ENCODE measurements around the gene HCFC1. TPM values are rescaled to one million over a fixed set of nuclear protein-coding genes. Genes with fewer than 3 reads are reported as not detected.

Gene HCFC1
- total and polyA plus RNA-seq, 2 of the 8 experiments (the other 6 are each of a cell fraction or from before 2014, with no cell fraction given): 24.9 to 117 TPM

- WGBS, 2 experiments (ENCODE audit: extremely low coverage in 1 of 2, insufficient coverage in 1 of 2, insufficient read length in 1 of 2, insufficient replicate concordance in 2 of 2, low coverage in 1 of 2, low lambda C conversion rate in 2 of 2, missing lambda C conversion rate in 1 of 2): 37% methylated on average over 6 of the region's 45 CpGs; no CpG with 5 or more reads in 1 of the 2 experiments
- ChIA-PET POLR2A (ENCODE audit: partially characterized antibody) (interaction anchor here (1.2 to 2.4 kb wide), 4 partner anchors 9 to 48 kb away, joined by 4 to 8 read pairs (median 6); partner anchors contain the start of gene HCFC1), CTCF (ENCODE audit: partially characterized antibody) (interaction anchor here (0.7 to 2.5 kb wide), 4 partner anchors 11 to 38 kb away, joined by 3 to 9 read pairs (median 5); no protein-coding TSS in a partner anchor)
- Histone ChIP-seq H3K4ac (replicated peaks; ENCODE audit: insufficient read length, low read depth, low read length) (no peak overlapping the region), H2BK20ac (ENCODE audit: low read length) (no peak overlapping the region), H4K5ac (ENCODE audit: insufficient read length, low read depth, low read length) (no peak overlapping the region), H3K9me3 (ENCODE audit: insufficient read depth in 2 of 2, low read depth in 1 of 2, low read length in 1 of 2) (no peaks in the 10 kb centered on the region), H3K79me2 (ENCODE audit: control insufficient read depth in 1 of 2, insufficient read depth in 2 of 2, low read length in 2 of 2) (no peaks in the 10 kb centered on the region), H2AK5ac (ENCODE audit: low read depth, low read length) (no peak overlapping the region), H4K20me1 (replicated peaks in 1 of 2; ENCODE audit: control insufficient read depth in 1 of 2, insufficient read depth in 2 of 2, low read length in 2 of 2) (no peaks in the 10 kb centered on the region), H3K27me3 (replicated peaks in 1 of 4; ENCODE audit: control insufficient read depth in 3 of 4, extremely low read depth in 1 of 4, insufficient read depth in 3 of 4, low read length in 3 of 4) (no peaks in the 10 kb centered on the region), H2AFZ (ENCODE audit: low read length) (no peak overlapping the region), H3K4me2 (ENCODE audit: insufficient read depth in 1 of 2, low read depth in 2 of 2, low read length in 2 of 2) (peak overlapping the region; percentile 57 to 74), H3K23me2 (ENCODE audit: low read depth, low read length) (peaks cover 2% of the 10 kb centered on the region; the same call in 1 of the 2 replicates), H4K8ac (ENCODE audit: extremely low read depth, insufficient read depth, low read length) (peak overlapping the region; percentile 68; the same call in 1 of the 2 replicates), H2BK12ac (ENCODE audit: low read depth, low read length) (no peak overlapping the region), H3K56ac (replicated peaks; ENCODE audit: insufficient read length, low read depth, low read length) (no peak overlapping the region), H3K4me3 (ENCODE audit: extremely low read depth in 1 of 4, insufficient read depth in 2 of 4, low read depth in 3 of 4, low read length in 4 of 4) (peak overlapping the region; percentile 8 to 50 (median 22); a peak in 7 of 8 replicates), H3K9ac (replicated peaks in 1 of 4; ENCODE audit: extremely low read depth in 1 of 4, low read depth in 3 of 4, low read length in 3 of 4) (peak overlapping the region in 1 of 4 experiments; percentile 51; a peak in 4 of 7 replicates), H3K14ac (ENCODE audit: insufficient read length) (no peak overlapping the region), H3K79me1 (ENCODE audit: low read depth, low read length) (no peaks in the 10 kb centered on the region), H4K91ac (replicated peaks; ENCODE audit: insufficient read length, low read length) (no peak overlapping the region), H3K4me1 (replicated peaks in 1 of 4; ENCODE audit: control insufficient read depth in 3 of 4, insufficient read depth in 4 of 4, low read length in 3 of 4) (peaks cover 2 to 28% (median 11%) of the 10 kb centered on the region in 4 experiments), H3K23ac (ENCODE audit: insufficient read length) (no peak overlapping the region), H3K27ac (ENCODE audit: low read depth, low read length) (no peak overlapping the region; the same call in 1 of the 2 replicates), H2BK120ac (replicated peaks; ENCODE audit: low read depth, low read length) (no peak overlapping the region), H3K36me3 (ENCODE audit: control insufficient read depth in 2 of 4, insufficient read depth in 4 of 4, low read length in 3 of 4) (peaks cover 2 to 11% (median 7%) of the 10 kb centered on the region in 4 experiments; a peak in 3 of 8 replicates), H2BK5ac (ENCODE audit: low read depth, low read length) (no peak overlapping the region), H3K18ac (ENCODE audit: extremely low read depth, low read length) (peak overlapping the region; percentile 60), H2BK15ac (ENCODE audit: low read length) (no peak overlapping the region)
- DNase-seq (ENCODE audit: low read depth in 1 of 2, low spot score in 2 of 2) (no peak), FAIRE-seq (no peak)
- TF ChIP-seq HDAC2 (IDR thresholded peaks at IDR 0.05; ENCODE audit: borderline replicate concordance in 1 of 2, low read depth in 2 of 2, low read length in 2 of 2) (no peak), MAX (IDR thresholded peaks at IDR 0.05) (peak; percentile 73), CBX8 (IDR thresholded peaks at IDR 0.05; ENCODE audit: borderline replicate concordance, low read depth, low read length) (no peak), E2F6 (IDR thresholded peaks at IDR 0.05) (peak; percentile 36; the same call in 1 of the 2 replicates)
Observed at GRCh38 chrX:154019061-154019621, 47.5 kb upstream of the HCFC1 start.
